Uterus (tissue), 4 donors: Measurements from ENCODE around the gene GRK6. TPM values are rescaled to one million over a fixed set of nuclear protein-coding genes. Genes with fewer than 3 reads are reported as not detected.

Source experiments
- DNase-seq, 2 donors: peaks; one replicate each; pipeline ENCODE4 v3.0.0-alpha.2; 2019 to 2020
- H3K27ac ChIP-seq, 2 donors: fragments of 200-600 bp; sonication (generic); 1 replicate in 1 of 2; 2 replicates in 1 of 2; pipeline ENCODE4 v1.5.1; 2016 to 2018
- H3K27me3 ChIP-seq, 2 donors: fragments of 200-600 bp; sonication (generic); one replicate each; pipeline ENCODE4 v1.5.1; 2018 to 2019; ENCODE audit warnings: control low read depth in 1 of 2
- H3K36me3 ChIP-seq, 2 donors: fragments of 200-600 bp; sonication (generic); one replicate each; pipeline ENCODE4 v1.5.1; 2019; ENCODE audit warnings: control low read depth in 1 of 2
- H3K4me1 ChIP-seq, 2 donors: fragments of 200-600 bp; sonication (generic); one replicate each; pipeline ENCODE4 v1.5.1; 2018 to 2019; ENCODE audit warnings: control low read depth in 1 of 2
- H3K4me3 ChIP-seq, 2 donors: fragments of 200-600 bp; sonication (generic); 1 replicate in 1 of 2; 2 replicates in 1 of 2; pipeline ENCODE4 v1.5.1; 2018 to 2019; ENCODE audit warnings: mild to moderate bottlenecking in 1 of 2
- H3K9me3 ChIP-seq, 2 donors: fragments of 200-600 bp; sonication (generic); one replicate each; pipeline ENCODE4 v1.5.1; 2019; ENCODE audit warnings: control low read depth in 1 of 2
- POLR2A ChIP-seq, 2 donors: fragments of 450-650 bp; IDR thresholded peaks; one replicate each; pipeline ENCODE4 v1.6.1; 2016; ENCODE audit warnings: antibody characterized with exemption in 2 of 2, mild to moderate bottlenecking in 1 of 2, moderate library complexity in 1 of 2
- intact Hi-C: fragments of 100-400 bp; cut with DNase I; formaldehyde crosslinking; loops from one replicate; pipeline ENCODE4 v1.15.1; 2023; ENCODE audit warnings: low total_unique reads
- total RNA-seq, 4 donors: library from RNA; depleted of rRNA in 3 of 4; stranded (reverse); fragments of >200 nt in 3 of 4; gene quantifications; one replicate each; pipeline versions ENCODE4 v1.1.0 to v1.2.4, GENCODE V29; 2014 to 2023
- TF ChIP-seq, protein P1 (sequence below), 4 experiments: fragments of 200-600 bp in 2 of 4; fragments of 450-650 bp in 2 of 4; sonication (generic) in 2 of 4; IDR thresholded peaks; one replicate each; pipeline ENCODE4 v1.5.1; 2016 to 2019; ENCODE audit warnings: antibody characterized with exemption in 4 of 4, mild to moderate bottlenecking in 2 of 4, moderate library complexity in 1 of 4
- donor health status: DM: yes; HTN: yes; CAD: no.

The GRK6 gene
- total RNA-seq, 4 donors from 2014 or later, result 16.4 to 29.8 (median 20.9) TPM

DNA sequence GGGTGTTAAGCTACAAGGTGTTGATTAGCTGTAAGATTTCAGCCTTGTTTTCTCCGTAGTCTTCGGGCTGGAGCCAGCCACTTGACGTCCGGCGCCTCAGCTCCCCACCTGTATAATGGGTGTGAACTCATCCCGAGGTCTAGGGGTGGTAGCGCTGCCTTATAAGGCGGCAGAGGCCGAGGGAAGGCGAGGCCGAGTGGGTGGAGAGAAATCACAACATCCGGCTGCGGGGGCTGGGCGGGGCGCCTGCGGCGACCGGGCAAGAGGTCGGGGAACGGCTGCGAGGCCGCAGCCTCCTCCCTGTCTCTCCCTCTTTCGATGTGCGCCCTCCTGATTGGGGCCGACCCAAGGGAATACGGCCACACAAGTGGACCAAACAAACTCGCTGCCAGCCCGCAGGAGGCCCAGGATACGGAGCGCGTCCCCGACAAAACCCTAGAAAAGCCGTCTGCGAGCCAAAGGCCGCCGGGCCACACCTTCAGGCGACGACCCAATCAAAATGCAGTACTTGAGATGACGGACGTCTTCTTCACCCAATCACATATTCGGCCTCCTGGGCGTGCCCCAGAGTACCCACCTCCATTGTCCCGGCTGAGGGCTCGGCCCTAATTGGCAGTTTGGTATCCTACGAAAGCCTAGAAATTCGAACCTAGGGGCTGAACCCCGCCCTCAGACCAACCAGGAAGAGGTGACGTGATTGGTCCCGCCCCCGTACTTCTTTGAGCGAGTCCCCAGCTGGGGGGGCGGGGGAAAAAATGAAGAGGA is 493 bp upstream of the GRK6 start:
- H3K36me3 ChIP-seq, result no peaks in the 10 kb centered on the region
- intact Hi-C loops, result no loop called here
- TF ChIP-seq, protein P1, sequence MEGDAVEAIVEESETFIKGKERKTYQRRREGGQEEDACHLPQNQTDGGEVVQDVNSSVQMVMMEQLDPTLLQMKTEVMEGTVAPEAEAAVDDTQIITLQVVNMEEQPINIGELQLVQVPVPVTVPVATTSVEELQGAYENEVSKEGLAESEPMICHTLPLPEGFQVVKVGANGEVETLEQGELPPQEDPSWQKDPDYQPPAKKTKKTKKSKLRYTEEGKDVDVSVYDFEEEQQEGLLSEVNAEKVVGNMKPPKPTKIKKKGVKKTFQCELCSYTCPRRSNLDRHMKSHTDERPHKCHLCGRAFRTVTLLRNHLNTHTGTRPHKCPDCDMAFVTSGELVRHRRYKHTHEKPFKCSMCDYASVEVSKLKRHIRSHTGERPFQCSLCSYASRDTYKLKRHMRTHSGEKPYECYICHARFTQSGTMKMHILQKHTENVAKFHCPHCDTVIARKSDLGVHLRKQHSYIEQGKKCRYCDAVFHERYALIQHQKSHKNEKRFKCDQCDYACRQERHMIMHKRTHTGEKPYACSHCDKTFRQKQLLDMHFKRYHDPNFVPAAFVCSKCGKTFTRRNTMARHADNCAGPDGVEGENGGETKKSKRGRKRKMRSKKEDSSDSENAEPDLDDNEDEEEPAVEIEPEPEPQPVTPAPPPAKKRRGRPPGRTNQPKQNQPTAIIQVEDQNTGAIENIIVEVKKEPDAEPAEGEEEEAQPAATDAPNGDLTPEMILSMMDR (IDR thresholded peaks at IDR 0.05), result no peak
- TF ChIP-seq POLR2A (IDR thresholded peaks at IDR 0.05), result peak; percentile 78 to 85

DNA sequence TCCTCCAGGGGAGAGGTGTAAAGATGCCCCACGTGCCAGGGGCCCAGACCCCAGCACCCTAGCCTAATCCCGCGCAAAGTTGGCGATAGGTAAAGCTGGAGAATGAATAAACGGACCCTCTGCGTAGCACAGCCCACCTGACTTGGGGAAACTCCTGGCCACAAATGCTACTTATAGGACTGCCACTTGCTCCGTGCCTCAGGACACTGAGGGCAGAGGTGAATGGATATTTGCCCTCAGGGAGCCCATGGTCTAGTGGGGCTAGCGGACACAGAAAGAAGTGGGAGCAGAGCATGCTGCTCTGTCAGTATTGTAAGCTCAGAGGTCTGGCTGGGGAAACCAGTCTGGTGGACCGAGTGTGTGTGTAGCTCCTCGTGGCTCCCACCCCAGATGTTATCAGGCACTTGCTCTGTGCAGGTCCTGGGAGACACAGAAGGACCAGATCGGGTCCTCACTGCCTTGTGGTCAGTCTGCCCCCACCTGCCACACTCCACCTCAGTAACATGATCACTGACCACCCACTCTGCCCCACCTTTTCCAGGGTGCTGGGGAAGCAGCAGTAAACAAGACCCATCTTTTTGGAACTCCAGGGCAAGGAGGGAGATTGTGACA is 841 bp downstream of the GRK6 start:
- Histone ChIP-seq H3K4me3 (peak overlapping the region; percentile 63 to 87), H3K4me1 (peaks cover 0 to 8% of the 10 kb centered on the region in 2 donors), H3K9me3 (no peaks in the 10 kb centered on the region), H3K27me3 (no peaks in the 10 kb centered on the region), H3K36me3 (no peaks in the 10 kb centered on the region), H3K27ac (peak overlapping the region; percentile 81 to 92)
- intact Hi-C loops, result no loop called here
- TF ChIP-seq POLR2A (IDR thresholded peaks at IDR 0.05), result no peak
- TF ChIP-seq, protein P1 (IDR thresholded peaks at IDR 0.05), result no peak
- no peak for DNase-seq

More for the DNA sequence above, 493 bp upstream of the GRK6 start:
- Histone ChIP-seq H3K27me3 (no peaks in the 10 kb centered on the region), H3K4me3 (peak overlapping the region; percentile 56 to 71), H3K27ac (peak overlapping the region; percentile 93 to 96), H3K4me1 (peaks cover 0 to 8% of the 10 kb centered on the region in 2 donors), H3K9me3 (no peaks in the 10 kb centered on the region)
- DNase-seq, result peak; percentile 99 to 100

DNA sequence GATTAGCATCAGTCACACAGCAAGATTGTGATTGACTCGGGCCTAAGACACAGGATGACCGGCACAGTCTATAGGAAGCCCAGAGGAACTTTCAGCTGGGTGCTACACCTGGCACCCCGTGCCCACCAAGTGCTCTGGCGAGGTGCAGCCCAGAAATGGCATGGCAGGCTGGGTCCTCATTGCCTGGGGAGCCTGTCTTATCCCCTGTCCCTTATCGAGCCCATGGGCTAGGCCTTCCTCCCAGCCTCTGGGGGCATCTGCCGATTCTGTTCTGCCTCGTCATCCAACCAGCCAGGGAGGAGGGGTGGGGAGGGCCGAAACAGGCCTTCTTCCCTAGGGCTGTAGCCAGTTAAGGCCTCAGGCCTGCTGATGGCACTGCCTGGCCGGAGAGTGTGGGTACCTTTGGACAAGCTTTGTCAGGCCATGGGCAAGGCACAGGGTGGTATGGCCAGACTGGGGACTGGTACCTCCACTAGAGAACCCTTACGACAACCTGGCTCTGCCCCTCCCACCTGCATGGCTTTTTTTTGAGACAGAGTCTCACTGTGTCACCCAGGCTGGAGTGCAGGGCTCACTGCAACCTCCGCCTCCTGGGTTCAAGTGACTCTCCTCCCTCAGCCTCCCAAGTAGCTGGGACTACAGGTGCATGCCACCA is 1.6 kb downstream of the GRK6 start:
- intact Hi-C loops, result no loop called here
- Histone ChIP-seq H3K4me3 (peak overlapping the region in 1 of 2 donors; percentile 87), H3K36me3 (no peaks in the 10 kb centered on the region), H3K9me3 (no peaks in the 10 kb centered on the region), H3K27me3 (no peaks in the 10 kb centered on the region), H3K27ac (peak overlapping the region; percentile 81 to 92), H3K4me1 (peaks cover 0 to 8% of the 10 kb centered on the region in 2 donors)
- no peak for DNase-seq
- TF ChIP-seq, protein P1 (IDR thresholded peaks at IDR 0.05), result no peak
- TF ChIP-seq POLR2A (IDR thresholded peaks at IDR 0.05), result no peak

DNA sequence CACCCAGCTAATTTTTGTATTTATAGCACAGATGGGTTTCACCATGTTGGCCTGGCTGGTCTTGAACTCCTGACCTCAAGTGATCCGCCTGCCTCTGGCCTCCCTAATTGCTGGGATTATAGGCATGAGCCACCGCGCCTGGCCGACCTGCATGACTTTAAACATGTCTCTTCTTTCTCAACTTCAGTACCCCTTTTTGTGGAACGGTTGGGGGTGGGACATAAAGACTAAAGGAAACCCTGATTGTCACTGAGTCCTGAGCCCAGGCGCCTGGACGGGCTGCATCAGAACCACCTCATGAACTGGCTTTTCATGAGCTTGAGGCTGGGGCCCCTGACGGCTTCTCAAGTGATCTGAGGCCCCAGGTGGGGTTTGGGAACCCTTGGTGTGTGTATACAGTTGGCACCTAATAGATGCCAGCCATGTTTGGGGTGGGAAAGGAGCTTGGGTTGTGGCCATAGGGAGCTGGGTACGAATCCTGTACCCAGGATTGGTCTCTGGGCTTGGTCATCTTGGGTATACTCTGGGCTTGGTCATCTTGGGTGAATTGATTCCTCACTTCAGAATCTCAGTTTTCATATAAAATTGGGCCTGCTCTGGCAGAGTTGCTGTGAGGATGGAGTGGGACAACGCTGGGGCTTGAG is 2.2 kb downstream of the GRK6 start:
- Histone ChIP-seq H3K27me3 (no peaks in the 10 kb centered on the region), H3K9me3 (no peaks in the 10 kb centered on the region), H3K36me3 (no peaks in the 10 kb centered on the region), H3K4me3 (no peak overlapping the region), H3K27ac (no peak overlapping the region), H3K4me1 (peaks cover 0 to 8% of the 10 kb centered on the region in 2 donors)
- TF ChIP-seq POLR2A (IDR thresholded peaks at IDR 0.05), result no peak
- TF ChIP-seq, protein P1 (IDR thresholded peaks at IDR 0.05), result no peak
- intact Hi-C loops, result no loop called here
- DNase-seq, result no peak
